H1 (cell line): Measurements from ENCODE around the gene MPRIP. TPM values are rescaled to one million over a fixed set of nuclear protein-coding genes. Genes with fewer than 3 reads are reported as not detected.

Source experiments
- CBX5 ChIP-seq: fragments of 300-800, 300-1000 bp; sonication (generic); IDR thresholded peaks from 2 replicates; pipeline ENCODE4 v1.7.1; 2016; ENCODE audit warnings: antibody characterized with exemption, low read length, low read depth
- POU5F1 ChIP-seq: IDR thresholded peaks from 2 replicates; pipeline ENCODE4 v1.6.1; 2011; ENCODE audit warnings: low read depth, mild to moderate bottlenecking, low read length, moderate library complexity
- SIX5 ChIP-seq: IDR thresholded peaks from 2 replicates; pipeline ENCODE4 v1.6.1; 2011; ENCODE audit warnings: mild to moderate bottlenecking, low read depth, low read length
- TCF12 ChIP-seq: IDR thresholded peaks from 2 replicates; pipeline ENCODE4 v1.6.1; 2011; ENCODE audit warnings: low read depth, mild to moderate bottlenecking, low read length
- polyA plus RNA-seq, 7 experiments: library from polyadenylated mRNA; depleted of rRNA in 3 of 7; stranded (reverse) in 5 of 7; unstranded in 2 of 7; fragments of >200 nt in 5 of 7; fragments of 200-250 nt in 2 of 7; gene quantifications; 1 replicate in 5 of 7; 2 replicates in 1 of 7; 4 replicates in 1 of 7; pipeline versions ENCODE4 v1.2.1 to v1.2.3, GENCODE V29; 2011 to 2013; ENCODE audit warnings: missing spikeins in 2 of 7, mixed read lengths in 2 of 7
- total RNA-seq: library from RNA; stranded (reverse); fragmentation: NEBNext Ultra II Directional; extraction: Animal tissue kit (Norgen Biotek cat#: 25700); gene quantifications from 2 replicates; pipeline ENCODE4 v1.2.1, GENCODE V29; 2021
- TF ChIP-seq, protein P1 (sequence below): fragments of 300-600 bp; sonication (generic); IDR thresholded peaks from 2 replicates; pipeline ENCODE4 v1.7.1; 2012; ENCODE audit warnings: low read length, moderate library complexity, mild to moderate bottlenecking, inconsistent platforms; ENCODE audit not compliant: insufficient replicate concordance

Gene MPRIP
- total and polyA plus RNA-seq, 2 of the 8 experiments (the other 6 are each of a cell fraction or from before 2014, with no cell fraction given), result 48.6 to 146 TPM

GRCh38 chr17:17139972-17140589 lies 97.8 kb downstream of the MPRIP start (continued):
- TF ChIP-seq, protein P1, sequence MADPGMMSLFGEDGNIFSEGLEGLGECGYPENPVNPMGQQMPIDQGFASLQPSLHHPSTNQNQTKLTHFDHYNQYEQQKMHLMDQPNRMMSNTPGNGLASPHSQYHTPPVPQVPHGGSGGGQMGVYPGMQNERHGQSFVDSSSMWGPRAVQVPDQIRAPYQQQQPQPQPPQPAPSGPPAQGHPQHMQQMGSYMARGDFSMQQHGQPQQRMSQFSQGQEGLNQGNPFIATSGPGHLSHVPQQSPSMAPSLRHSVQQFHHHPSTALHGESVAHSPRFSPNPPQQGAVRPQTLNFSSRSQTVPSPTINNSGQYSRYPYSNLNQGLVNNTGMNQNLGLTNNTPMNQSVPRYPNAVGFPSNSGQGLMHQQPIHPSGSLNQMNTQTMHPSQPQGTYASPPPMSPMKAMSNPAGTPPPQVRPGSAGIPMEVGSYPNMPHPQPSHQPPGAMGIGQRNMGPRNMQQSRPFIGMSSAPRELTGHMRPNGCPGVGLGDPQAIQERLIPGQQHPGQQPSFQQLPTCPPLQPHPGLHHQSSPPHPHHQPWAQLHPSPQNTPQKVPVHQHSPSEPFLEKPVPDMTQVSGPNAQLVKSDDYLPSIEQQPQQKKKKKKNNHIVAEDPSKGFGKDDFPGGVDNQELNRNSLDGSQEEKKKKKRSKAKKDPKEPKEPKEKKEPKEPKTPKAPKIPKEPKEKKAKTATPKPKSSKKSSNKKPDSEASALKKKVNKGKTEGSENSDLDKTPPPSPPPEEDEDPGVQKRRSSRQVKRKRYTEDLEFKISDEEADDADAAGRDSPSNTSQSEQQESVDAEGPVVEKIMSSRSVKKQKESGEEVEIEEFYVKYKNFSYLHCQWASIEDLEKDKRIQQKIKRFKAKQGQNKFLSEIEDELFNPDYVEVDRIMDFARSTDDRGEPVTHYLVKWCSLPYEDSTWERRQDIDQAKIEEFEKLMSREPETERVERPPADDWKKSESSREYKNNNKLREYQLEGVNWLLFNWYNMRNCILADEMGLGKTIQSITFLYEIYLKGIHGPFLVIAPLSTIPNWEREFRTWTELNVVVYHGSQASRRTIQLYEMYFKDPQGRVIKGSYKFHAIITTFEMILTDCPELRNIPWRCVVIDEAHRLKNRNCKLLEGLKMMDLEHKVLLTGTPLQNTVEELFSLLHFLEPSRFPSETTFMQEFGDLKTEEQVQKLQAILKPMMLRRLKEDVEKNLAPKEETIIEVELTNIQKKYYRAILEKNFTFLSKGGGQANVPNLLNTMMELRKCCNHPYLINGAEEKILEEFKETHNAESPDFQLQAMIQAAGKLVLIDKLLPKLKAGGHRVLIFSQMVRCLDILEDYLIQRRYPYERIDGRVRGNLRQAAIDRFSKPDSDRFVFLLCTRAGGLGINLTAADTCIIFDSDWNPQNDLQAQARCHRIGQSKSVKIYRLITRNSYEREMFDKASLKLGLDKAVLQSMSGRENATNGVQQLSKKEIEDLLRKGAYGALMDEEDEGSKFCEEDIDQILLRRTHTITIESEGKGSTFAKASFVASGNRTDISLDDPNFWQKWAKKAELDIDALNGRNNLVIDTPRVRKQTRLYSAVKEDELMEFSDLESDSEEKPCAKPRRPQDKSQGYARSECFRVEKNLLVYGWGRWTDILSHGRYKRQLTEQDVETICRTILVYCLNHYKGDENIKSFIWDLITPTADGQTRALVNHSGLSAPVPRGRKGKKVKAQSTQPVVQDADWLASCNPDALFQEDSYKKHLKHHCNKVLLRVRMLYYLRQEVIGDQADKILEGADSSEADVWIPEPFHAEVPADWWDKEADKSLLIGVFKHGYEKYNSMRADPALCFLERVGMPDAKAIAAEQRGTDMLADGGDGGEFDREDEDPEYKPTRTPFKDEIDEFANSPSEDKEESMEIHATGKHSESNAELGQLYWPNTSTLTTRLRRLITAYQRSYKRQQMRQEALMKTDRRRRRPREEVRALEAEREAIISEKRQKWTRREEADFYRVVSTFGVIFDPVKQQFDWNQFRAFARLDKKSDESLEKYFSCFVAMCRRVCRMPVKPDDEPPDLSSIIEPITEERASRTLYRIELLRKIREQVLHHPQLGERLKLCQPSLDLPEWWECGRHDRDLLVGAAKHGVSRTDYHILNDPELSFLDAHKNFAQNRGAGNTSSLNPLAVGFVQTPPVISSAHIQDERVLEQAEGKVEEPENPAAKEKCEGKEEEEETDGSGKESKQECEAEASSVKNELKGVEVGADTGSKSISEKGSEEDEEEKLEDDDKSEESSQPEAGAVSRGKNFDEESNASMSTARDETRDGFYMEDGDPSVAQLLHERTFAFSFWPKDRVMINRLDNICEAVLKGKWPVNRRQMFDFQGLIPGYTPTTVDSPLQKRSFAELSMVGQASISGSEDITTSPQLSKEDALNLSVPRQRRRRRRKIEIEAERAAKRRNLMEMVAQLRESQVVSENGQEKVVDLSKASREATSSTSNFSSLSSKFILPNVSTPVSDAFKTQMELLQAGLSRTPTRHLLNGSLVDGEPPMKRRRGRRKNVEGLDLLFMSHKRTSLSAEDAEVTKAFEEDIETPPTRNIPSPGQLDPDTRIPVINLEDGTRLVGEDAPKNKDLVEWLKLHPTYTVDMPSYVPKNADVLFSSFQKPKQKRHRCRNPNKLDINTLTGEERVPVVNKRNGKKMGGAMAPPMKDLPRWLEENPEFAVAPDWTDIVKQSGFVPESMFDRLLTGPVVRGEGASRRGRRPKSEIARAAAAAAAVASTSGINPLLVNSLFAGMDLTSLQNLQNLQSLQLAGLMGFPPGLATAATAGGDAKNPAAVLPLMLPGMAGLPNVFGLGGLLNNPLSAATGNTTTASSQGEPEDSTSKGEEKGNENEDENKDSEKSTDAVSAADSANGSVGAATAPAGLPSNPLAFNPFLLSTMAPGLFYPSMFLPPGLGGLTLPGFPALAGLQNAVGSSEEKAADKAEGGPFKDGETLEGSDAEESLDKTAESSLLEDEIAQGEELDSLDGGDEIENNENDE, result no peak
- TF ChIP-seq POU5F1, result no peak
- TF ChIP-seq SIX5, result no peak
- no peak for TF ChIP-seq CBX5
- TF ChIP-seq TCF12, result no peak
